RPMI7951 (cell line): ENCODE results near the gene IMPG2. TPM values are rescaled to one million over a fixed set of nuclear protein-coding genes. Genes with fewer than 3 reads are reported as not detected.

Experiments
- DNase-seq: peaks from one replicate; pipeline ENCODE4 v3.0.0-alpha.2; 2012; ENCODE audit warnings: low read depth
- total RNA-seq: library from RNA; depleted of rRNA; stranded (reverse); fragments of >200 nt; shearing (Covaris generic); gene quantifications from 2 replicates; pipeline ENCODE4 v1.2.3, GENCODE V29; 2014

The IMPG2 gene
- total RNA-seq, 1 experiment from 2014 or later = under 0.01 TPM

- DNase-seq = no peak
These were observed 46.8 kb downstream of the IMPG2 start for GRCh38 chr3:101273608-101274007.

- DNase-seq = no peak
These were observed 47.2 kb downstream of the IMPG2 start for GRCh38 chr3:101273156-101273555.

GRCh38 chr3:101271728-101272127 lies 48.6 kb downstream of the IMPG2 start:
- no peak for DNase-seq

GRCh38 chr3:101270149-101270548 lies 50.2 kb downstream of the IMPG2 start:
- no peak for DNase-seq

DNA sequence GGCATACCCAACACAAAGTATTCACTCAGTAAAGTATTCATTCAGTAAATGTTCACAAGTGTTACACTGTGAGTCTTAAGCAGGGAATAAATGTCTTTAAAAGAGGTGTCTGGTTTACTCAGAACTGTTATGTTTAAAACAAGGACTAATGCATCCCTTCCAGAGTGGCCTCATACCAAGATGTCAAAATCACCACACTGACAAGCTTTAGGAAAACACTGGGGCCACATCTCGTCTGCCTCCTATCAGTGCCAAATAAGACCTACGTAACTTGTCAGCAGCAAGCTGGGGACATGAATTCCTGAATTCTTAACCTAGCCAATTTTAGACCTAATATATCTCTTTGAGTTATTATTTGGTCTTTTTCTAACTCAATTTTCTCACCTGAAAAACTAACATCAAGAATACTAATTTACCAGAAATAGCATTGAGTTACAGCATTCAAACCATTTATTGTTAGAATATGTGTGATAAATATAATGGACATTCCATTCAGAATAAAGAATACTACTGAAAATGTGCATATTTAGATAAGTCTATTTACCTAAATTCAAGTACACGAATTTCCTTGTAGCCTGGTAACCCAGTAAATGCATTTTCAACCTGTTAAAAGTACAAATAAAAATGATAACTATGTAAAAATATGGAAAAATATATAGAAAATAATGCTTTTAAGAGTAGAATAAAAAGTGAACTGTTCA lies 51.3 kb downstream of the IMPG2 start:
- no peak for DNase-seq

- DNase-seq = no peak
These were observed 52.2 kb downstream of the IMPG2 start for GRCh38 chr3:101268141-101268540.

DNA sequence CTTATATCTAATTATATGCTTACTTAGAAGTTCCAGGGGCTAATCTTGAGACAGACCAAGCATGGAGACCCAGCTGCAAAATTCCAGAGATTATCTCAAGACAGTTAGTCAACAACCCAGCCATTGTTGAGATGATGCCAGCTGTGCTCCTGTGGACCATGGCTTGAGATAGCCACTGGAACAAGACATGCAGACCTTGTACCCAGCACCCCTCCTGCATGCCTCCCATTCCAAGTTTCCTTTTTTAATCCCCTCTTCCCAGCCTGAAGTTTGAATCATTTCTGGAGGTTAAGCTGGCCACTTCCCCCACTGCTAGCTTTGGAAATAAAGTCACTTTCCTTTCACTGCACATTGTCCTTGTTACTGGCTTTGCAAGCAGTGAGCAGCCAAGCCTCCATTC lies 53.8 kb downstream of the IMPG2 start:
- peak; percentile 9 for DNase-seq

DNA sequence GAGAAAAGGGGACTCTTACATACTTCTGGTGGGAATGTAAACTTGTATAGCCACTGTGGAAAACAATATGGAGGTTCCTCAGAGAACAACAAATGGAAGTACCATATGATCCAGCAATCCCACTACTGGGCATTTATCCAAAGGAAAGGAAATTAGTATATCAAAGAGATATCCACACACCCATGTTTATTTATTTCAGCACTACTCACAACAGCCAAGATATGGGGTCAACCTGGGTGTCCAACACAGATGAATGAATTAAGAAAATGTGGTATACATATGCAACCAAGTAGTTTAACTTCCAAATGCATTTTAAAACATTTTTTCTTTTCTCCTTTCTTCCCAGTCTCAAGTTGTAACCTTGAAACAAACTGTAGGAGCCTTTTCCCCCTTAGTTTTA lies 54.3 kb downstream of the IMPG2 start:
- DNase-seq = no peak

DNA sequence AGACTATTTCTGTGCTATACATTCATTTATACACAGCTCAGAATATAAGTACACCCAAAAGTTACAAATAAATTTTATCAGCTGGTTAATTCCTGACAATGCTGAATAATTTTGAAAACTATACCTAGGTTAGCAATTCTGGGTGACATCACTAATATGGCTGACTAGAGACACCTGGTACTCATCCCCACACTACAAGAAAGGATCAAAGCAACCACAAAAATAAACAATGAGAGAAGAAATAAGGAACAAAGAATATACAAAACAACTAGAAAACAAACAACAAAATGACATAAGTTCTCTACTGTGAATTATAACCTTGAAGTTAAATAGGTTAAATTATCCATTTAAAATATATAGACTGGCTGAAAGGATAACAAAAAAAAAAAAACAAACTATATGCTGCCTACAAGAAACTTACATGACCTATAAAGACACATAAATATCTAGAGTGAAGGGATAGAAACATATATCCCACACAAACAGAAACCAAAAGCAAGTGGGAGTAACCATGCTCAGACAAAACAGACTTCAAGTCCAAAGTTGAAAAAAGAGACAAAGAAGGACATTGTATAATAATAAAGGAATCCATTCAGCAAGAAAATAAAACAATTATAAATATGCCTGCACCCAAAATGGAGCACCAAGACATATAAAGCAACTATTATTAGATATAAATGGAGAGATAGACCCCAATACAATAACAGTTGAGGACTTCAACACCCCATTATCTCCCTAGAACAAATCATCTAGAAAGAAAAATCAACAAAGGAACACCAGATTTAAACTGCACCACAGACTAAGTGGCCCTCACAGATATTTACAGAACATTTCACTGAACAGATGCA lies 57.8 kb downstream of the IMPG2 start:
- peak; percentile 13 for DNase-seq

DNA sequence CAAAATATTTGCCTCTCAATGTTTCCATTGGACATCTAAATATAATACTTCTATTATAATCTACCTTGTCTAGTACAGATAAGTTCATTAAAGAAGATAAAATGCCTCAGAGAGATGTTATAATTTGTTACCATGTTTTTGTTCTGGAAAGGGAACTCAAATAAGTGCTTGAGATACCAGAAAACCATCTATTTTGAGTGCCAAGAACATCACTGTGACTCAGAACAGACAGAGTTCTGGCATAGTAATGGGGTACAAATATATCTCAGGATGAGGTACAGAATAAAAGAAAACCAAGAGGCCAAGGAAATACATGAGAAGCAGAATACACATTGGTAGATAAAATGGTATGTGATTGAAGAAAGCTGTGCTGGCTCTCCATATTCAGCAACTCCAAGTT lies 58.9 kb downstream of the IMPG2 start:
- DNase-seq = no peak

DNA sequence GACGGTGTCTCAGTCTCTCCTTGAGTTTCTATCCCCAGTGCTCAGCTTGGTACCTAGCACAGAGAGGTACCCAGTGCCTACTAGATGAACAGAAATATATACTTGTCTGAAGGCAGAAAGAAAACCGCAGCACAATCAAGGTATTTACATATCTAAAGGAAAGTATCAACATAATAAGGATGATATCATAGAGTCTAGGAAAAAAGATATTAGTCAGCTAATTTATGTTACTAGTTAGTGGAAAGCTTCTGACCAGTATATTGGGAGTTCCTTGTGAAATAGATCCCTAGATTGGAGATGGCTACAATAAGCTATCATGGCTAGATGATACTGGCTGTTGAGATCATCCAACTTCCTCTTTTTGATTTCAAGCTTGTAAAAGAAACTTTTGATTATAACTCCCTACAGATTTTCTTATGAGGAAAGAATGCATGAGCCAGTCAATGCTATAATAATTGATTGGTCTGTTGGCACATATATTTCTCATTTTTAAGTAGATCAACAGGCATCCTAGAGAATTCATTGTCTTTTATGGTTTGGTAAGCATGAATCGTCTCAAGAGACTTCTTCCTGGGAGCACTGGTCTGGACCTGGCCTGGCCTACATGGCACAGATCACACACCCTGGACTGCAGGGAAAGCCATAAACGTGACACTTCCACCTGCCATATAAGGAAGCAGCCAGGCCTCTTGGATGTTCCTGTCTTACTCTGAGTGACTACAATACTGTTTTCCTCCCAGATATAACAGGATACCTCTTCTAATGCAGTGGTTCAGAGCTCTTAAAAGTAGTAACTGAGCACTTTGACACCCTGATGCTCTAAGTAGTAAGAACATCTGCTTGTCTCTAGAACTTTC lies 60.7 kb downstream of the IMPG2 start:
- no peak for DNase-seq

DNA sequence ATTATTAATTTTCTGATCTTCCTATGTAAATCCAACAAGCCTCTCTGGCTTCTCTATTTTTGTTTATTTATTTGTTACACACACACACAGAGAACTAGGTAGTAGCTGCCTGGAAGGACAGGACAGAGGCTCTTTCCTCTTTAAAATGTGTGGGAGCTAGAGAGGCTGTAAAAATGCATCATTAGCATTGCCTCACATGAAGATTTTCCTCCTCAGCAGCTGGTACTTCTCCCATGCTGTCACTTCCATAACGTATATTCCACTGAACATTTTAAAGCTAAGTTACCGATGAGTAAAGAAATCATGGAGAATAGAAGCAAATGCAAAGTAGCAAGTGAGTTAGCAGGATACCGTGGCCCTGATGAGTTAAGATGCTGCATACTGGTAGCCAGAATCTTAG lies 63.9 kb downstream of the IMPG2 start:
- no peak for DNase-seq

DNA sequence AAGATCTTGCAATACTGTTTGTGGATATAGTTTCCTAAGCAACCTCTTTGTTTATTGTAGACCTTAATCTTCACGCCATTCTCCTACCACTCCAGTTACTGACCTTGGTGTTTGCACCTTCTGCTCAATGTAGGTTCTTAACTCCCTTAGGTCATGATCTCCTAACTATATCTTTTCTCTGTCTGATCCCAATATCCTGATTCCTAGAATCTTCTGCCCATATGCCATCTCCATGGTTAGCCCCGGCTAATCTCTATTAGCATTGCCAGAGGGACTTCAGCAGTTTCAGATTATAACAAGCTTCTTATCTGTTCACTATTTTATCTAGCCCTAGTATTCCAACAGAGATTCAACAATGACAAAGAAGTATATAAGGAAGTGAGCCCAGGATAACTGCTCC lies 64.9 kb downstream of the IMPG2 start:
- DNase-seq = no peak

DNA sequence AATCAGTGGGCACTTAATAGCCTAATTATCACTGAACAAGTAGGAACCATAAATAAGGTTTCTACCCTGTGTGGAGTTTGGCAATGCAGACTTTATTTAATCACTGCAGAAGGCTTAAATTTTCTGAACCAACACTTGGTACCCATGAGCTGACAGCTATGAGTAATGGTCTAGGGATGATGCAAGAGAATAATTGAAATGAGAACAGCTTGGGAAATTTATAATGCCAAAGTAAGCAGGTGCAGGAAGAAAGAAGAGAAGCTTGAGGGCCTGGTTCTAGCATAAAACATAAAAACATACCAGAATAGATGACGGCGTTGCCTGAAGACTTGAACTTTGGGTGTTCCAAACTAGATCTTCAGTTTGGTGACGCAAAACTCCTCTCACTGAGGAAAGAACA lies 67.0 kb downstream of the IMPG2 start:
- DNase-seq = no peak

DNA sequence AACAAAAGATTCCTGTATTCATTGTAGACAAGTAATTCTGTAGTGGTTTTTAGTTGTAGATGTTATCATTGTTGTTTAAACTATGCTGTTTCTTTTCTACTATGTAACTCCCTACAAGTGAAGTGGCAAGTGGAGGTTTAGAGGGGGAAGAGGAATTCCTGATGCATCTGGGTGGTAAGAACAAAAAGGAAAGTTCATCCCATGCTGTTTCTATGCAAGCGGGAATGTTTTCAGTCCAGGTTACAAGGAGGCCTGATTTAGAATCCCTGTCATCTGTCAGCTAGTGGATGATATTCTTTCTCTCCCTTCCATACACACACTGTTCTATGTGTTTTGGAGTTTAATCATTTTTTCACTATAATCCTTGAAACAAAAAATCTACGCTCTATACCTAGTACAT lies 67.4 kb downstream of the IMPG2 start:
- DNase-seq = no peak

- no peak for DNase-seq
These were observed 68.1 kb downstream of the IMPG2 start for GRCh38 chr3:101252307-101252706.

GRCh38 chr3:101251441-101251840 lies 68.9 kb downstream of the IMPG2 start:
- DNase-seq = no peak

DNA sequence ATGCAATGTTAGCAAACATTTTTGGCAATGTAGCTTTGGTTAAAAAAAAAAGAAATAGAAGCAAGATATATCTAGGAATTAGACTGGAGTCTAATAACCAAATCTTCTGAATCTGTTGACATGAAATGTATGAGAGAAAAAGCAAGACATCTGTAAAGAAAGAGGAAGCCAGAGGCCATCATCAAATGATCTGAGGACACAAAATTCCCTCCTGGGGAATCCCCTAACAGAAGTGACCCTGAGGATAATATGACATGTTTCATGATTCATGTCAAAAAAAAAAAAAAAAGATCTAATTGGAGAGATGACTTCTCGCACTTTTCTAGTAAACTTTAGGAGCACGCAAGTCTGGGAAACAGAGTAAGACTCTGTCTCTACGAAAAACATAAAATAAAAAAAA lies 70.9 kb downstream of the IMPG2 start:
- no peak for DNase-seq

DNA sequence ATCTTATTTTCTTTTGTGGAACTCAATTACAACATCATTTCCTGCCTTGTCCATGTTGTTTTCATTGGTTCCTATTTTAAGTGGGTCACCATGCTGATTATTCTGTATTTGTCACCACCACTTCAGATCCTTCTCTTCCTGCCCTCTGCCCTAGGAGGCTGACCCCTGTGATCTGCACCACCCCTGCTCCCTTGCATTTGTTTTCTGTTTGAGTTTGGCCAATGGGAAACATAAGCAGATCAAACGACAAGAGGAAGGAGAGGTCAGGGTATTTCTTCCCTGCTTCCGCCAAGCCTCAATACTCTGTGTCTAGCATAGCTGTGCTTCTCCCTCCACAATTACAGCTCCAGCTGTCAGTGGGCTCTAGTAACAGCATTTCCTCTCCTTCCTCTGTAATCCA lies 71.6 kb downstream of the IMPG2 start:
- DNase-seq = no peak

DNA sequence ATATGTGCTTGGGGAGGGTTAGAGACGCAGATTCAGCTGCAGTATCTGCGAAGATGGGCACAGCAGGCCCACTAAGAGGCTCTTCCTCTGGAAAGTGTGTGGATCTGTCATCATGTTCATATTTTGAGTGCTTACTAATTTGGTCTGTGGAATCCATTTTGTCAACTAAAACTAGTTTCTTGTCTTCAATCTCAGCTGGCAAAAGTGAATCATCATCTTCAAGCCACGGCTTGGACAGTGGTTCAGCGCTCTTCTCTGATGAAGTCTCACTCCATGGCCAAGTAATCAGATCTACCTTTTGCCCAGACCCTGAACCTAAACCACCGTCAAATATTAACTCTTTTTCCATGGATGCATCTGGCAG lies 76.2 kb downstream of the IMPG2 start:
- DNase-seq = no peak

DNA sequence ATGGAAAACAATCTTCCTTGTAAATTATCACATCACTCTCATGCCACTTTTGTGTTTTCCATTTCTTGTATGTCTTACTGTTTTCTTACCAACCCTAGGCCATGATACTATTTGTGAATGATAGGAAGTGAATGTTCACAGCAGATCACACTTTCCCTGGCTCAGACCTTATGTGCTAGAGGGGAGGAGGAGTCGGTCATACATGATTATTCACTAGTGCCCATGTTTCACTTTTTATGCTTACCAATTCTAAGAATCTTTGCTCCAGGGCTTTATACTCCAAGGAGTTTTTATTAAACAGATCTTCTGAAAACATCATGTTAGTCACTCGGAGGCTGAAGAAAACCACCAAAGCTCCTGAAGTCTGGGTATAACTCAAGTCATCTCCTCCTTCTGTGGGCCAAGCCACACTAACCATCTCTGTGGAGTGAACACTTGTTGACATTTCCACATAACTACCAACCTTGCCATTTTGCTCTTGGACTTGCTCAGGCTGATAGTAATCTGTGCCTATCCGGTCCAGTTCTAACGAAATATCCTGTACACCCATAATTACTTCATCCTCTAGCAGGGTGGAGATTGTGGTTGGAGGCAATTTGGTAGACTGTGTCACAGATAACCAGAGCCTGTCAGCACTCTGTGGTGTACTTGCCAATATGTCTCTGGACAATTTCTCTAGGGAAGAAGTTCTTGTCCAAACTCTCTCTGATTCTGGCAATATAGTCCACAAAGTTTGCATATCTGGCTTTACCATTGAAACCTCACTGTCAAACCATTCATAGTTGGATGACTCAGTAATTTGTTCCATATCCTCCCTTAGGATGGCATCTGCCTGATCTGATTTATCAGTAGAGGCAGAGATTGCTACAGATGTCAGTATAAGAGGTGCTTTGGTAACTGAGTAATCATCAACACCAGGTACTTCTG lies 76.8 kb downstream of the IMPG2 start:
- peak; percentile 23 for DNase-seq
